K562 (cell line): ENCODE measurements around the gene CSRNP2. TPM values are rescaled to one million over a fixed set of nuclear protein-coding genes. Genes with fewer than 3 reads are reported as not detected.

Experiments used
- BRD9 ChIP-seq: fragments of 450-650 bp; IDR thresholded peaks from 2 replicates; pipeline ENCODE4 v1.6.1; 2018; ENCODE audit warnings: low read depth; ENCODE audit not compliant: partially characterized antibody
- CAMTA2 ChIP-seq: fragments of 250-450 bp; sonication (Bioruptor Pico); conservative IDR thresholded peaks from 2 replicates; pipeline ENCODE4 v1.5.1; 2022
- HLTF ChIP-seq: fragments of 450-650 bp; IDR thresholded peaks from 2 replicates; pipeline ENCODE4 v1.6.1; 2016
- HNRNPK ChIP-seq: fragments of 200-400 bp; formaldehyde crosslinking; IDR thresholded peaks from one replicate; pipeline ENCODE4 v1.6.1; 2018; ENCODE audit warnings: mild to moderate bottlenecking, low read depth, low read length; ENCODE audit not compliant: poor library complexity, severe bottlenecking
- KAT8 ChIP-seq: fragments of 450-650 bp; IDR thresholded peaks from 2 replicates; pipeline ENCODE4 v1.6.1; 2016; ENCODE audit warnings: low read depth, mild to moderate bottlenecking
- NBN ChIP-seq: fragments of 450-650 bp; IDR thresholded peaks from 2 replicates; pipeline ENCODE4 v1.6.1; 2016; ENCODE audit warnings: low read depth, mild to moderate bottlenecking
- NRF1 ChIP-seq, 2 experiments: fragments of 450-650 bp; IDR thresholded peaks in 1 of 2; conservative IDR thresholded peaks in 1 of 2; 2 replicates each; pipeline ENCODE4 v1.6.1; 2014; ENCODE audit warnings: mild to moderate bottlenecking in 2 of 2
- PCBP1 ChIP-seq: fragments of 200-400 bp; formaldehyde crosslinking; IDR thresholded peaks from 2 replicates; pipeline ENCODE4 v1.6.1; 2018; ENCODE audit warnings: mild to moderate bottlenecking, low read depth, low read length; ENCODE audit not compliant: poor library complexity, severe bottlenecking
- POLR3G ChIP-seq: IDR thresholded peaks from 2 replicates; pipeline ENCODE4 v1.6.1; 2011; ENCODE audit not compliant: insufficient read length, insufficient replicate concordance; ENCODE audit errors: extremely low read depth
- PRMT5 ChIP-seq: sonication (generic); formaldehyde crosslinking; IDR thresholded peaks from 2 replicates; pipeline ENCODE4 v1.5.0; 2020; ENCODE audit warnings: missing genetic modification reagents
- SREBF1 ChIP-seq: fragments of 150-350 bp; IDR thresholded peaks from 2 replicates; pipeline ENCODE4 v1.6.1; 2014; ENCODE audit warnings: antibody characterized with exemption, low read depth, low read length, borderline replicate concordance
- ZC3H4 ChIP-seq: sonication (generic); formaldehyde crosslinking; IDR thresholded peaks from 2 replicates; pipeline ENCODE4 v1.9.0; 2021; ENCODE audit warnings: missing genetic modification reagents, borderline replicate concordance
- ZFP30 ChIP-seq: fragments of 250-450 bp; sonication (Bioruptor Pico); IDR thresholded peaks from 2 replicates; pipeline ENCODE4 v1.8.0; 2022; ENCODE audit warnings: moderate library complexity, mild to moderate bottlenecking, inconsistent platforms, borderline replicate concordance
- ZNF253 ChIP-seq: fragments of 250-450 bp; sonication (Bioruptor Pico); conservative IDR thresholded peaks from 2 replicates; pipeline ENCODE4 v1.6.1; 2021; ENCODE audit warnings: mild to moderate bottlenecking
- ZNF696 ChIP-seq: fragments of 250-450 bp; sonication (Bioruptor Pico); conservative IDR thresholded peaks from 2 replicates; pipeline ENCODE4 v1.4.0; 2020; ENCODE audit warnings: mild to moderate bottlenecking, moderate library complexity
- polyA plus RNA-seq, 8 experiments: library from polyadenylated mRNA; depleted of rRNA in 4 of 8; stranded (reverse) in 5 of 8; unstranded in 3 of 8; fragments of >200 nt; fragmentation: Nextera tagmentation in 2 of 8; fragmentation: Illumina TruSeq in 1 of 8; extraction: Ambion mirVana in 2 of 8; extraction: Trizol in 1 of 8; gene quantifications; 2 replicates each; pipeline versions ENCODE4 v1.2.1 to v1.2.3, GENCODE V29; 2011 to 2014; ENCODE audit warnings: inconsistent platforms in 1 of 8, missing spikeins in 1 of 8
- total RNA-seq, 7 experiments: library from RNA; depleted of rRNA in 6 of 7; stranded (reverse); fragments of >200 nt in 6 of 7; fragmentation: Illumina TruSeq in 2 of 7; extraction: Trizol in 2 of 7; gene quantifications; 2 replicates each; pipeline versions ENCODE4 v1.2.1 to v1.2.3, GENCODE V29; 2011 to 2021; ENCODE audit warnings: low replicate concordance in 1 of 7
- TF ChIP-seq, protein P1 (sequence below): IDR thresholded peaks from 2 replicates; pipeline ENCODE4 v1.6.1; 2016; ENCODE audit warnings: missing genetic modification characterization, missing compliant biosample characterization
- TF ChIP-seq, protein P2 (sequence below): fragments of 450-650 bp; IDR thresholded peaks from 2 replicates; pipeline ENCODE4 v1.6.1; 2016
- TF ChIP-seq, protein P3 (sequence below): sonication (generic); formaldehyde crosslinking; IDR thresholded peaks from 2 replicates; pipeline ENCODE4 v1.8.0; 2023; ENCODE audit warnings: missing genetic modification reagents, mild to moderate bottlenecking, borderline replicate concordance
- TF ChIP-seq, protein P4 (sequence below): fragments of 450-650 bp; IDR thresholded peaks from one replicate; pipeline ENCODE4 v1.6.1; 2018; ENCODE audit warnings: mild to moderate bottlenecking, moderate library complexity; ENCODE audit not compliant: partially characterized antibody

CSRNP2 gene
- total and polyA plus RNA-seq, 9 of the 15 experiments (the other 6 are each of a cell fraction or from before 2014, with no cell fraction given) = 1.6 to 13.9 (median 5.9) TPM

DNA sequence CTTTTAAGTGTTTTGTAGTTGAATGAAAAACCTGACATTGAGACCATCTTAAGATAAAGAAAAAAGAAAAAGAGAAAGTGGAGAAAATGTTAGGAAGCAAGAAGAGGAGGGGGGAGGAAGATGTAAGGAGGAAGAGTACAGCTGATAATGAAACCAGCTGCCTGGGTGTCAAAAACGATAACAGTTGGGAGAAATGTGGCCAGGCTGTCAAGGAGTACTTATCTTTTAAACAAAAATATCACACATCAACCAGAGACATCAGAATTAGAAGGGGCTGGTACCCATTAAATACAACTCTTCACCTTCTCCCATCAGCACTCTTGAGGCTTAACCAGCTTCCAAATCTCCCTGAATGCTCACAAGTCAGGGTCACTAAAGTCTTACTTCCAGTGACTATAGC, 61.7 kb downstream of the CSRNP2 start (continued):
- TF ChIP-seq PCBP1 = no peak
- TF ChIP-seq, protein P1, sequence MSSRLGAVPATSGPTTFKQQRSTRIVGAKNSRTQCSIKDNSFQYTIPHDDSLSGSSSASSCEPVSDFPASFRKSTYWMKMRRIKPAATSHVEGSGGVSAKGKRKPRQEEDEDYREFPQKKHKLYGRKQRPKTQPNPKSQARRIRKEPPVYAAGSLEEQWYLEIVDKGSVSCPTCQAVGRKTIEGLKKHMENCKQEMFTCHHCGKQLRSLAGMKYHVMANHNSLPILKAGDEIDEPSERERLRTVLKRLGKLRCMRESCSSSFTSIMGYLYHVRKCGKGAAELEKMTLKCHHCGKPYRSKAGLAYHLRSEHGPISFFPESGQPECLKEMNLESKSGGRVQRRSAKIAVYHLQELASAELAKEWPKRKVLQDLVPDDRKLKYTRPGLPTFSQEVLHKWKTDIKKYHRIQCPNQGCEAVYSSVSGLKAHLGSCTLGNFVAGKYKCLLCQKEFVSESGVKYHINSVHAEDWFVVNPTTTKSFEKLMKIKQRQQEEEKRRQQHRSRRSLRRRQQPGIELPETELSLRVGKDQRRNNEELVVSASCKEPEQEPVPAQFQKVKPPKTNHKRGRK (tag) = no peak
- TF ChIP-seq, protein P2, sequence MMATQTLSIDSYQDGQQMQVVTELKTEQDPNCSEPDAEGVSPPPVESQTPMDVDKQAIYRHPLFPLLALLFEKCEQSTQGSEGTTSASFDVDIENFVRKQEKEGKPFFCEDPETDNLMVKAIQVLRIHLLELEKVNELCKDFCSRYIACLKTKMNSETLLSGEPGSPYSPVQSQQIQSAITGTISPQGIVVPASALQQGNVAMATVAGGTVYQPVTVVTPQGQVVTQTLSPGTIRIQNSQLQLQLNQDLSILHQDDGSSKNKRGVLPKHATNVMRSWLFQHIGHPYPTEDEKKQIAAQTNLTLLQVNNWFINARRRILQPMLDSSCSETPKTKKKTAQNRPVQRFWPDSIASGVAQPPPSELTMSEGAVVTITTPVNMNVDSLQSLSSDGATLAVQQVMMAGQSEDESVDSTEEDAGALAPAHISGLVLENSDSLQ = peak; percentile 77
- TF ChIP-seq HNRNPK = no peak
- TF ChIP-seq, protein P3, sequence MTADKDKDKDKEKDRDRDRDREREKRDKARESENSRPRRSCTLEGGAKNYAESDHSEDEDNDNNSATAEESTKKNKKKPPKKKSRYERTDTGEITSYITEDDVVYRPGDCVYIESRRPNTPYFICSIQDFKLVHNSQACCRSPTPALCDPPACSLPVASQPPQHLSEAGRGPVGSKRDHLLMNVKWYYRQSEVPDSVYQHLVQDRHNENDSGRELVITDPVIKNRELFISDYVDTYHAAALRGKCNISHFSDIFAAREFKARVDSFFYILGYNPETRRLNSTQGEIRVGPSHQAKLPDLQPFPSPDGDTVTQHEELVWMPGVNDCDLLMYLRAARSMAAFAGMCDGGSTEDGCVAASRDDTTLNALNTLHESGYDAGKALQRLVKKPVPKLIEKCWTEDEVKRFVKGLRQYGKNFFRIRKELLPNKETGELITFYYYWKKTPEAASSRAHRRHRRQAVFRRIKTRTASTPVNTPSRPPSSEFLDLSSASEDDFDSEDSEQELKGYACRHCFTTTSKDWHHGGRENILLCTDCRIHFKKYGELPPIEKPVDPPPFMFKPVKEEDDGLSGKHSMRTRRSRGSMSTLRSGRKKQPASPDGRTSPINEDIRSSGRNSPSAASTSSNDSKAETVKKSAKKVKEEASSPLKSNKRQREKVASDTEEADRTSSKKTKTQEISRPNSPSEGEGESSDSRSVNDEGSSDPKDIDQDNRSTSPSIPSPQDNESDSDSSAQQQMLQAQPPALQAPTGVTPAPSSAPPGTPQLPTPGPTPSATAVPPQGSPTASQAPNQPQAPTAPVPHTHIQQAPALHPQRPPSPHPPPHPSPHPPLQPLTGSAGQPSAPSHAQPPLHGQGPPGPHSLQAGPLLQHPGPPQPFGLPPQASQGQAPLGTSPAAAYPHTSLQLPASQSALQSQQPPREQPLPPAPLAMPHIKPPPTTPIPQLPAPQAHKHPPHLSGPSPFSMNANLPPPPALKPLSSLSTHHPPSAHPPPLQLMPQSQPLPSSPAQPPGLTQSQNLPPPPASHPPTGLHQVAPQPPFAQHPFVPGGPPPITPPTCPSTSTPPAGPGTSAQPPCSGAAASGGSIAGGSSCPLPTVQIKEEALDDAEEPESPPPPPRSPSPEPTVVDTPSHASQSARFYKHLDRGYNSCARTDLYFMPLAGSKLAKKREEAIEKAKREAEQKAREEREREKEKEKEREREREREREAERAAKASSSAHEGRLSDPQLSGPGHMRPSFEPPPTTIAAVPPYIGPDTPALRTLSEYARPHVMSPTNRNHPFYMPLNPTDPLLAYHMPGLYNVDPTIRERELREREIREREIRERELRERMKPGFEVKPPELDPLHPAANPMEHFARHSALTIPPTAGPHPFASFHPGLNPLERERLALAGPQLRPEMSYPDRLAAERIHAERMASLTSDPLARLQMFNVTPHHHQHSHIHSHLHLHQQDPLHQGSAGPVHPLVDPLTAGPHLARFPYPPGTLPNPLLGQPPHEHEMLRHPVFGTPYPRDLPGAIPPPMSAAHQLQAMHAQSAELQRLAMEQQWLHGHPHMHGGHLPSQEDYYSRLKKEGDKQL (CRISPR knock-in tag) = no peak
- peak; percentile 70; the same call in 1 of the 2 replicates for TF ChIP-seq HLTF
- no peak for TF ChIP-seq POLR3G
- peak; percentile 68 for TF ChIP-seq BRD9
- no peak for TF ChIP-seq SREBF1
- TF ChIP-seq KAT8 = no peak
- no peak for TF ChIP-seq ZFP30
- no peak for TF ChIP-seq ZNF696 (CRISPR knock-in tag)
- no peak for TF ChIP-seq CAMTA2 (CRISPR knock-in tag)
- TF ChIP-seq ZNF253 = no peak
- TF ChIP-seq NBN = peak; percentile 86
- TF ChIP-seq, protein P4, sequence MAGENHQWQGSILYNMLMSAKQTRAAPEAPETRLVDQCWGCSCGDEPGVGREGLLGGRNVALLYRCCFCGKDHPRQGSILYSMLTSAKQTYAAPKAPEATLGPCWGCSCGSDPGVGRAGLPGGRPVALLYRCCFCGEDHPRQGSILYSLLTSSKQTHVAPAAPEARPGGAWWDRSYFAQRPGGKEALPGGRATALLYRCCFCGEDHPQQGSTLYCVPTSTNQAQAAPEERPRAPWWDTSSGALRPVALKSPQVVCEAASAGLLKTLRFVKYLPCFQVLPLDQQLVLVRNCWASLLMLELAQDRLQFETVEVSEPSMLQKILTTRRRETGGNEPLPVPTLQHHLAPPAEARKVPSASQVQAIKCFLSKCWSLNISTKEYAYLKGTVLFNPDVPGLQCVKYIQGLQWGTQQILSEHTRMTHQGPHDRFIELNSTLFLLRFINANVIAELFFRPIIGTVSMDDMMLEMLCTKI = no peak
- TF ChIP-seq ZC3H4 = no peak
- TF ChIP-seq NRF1 (conservative IDR thresholded peaks at IDR 0.05 in 1 of 2, IDR thresholded peaks at IDR 0.05 in 1 of 2) = no peak
- no peak for TF ChIP-seq PRMT5
